Esophagus muscularis mucosa (tissue), 4 donors: ENCODE results near the gene RBM28. TPM values are rescaled to one million over a fixed set of nuclear protein-coding genes. Genes with fewer than 3 reads are reported as not detected.
A peak's percentile ranks its signal among the peaks of the same experiment; 100 is the strongest.
"Not testable (repeated sequence)": the region's sequence is repeated elsewhere in the genome, so short reads cannot be mapped to it uniquely, and the experiment has no call there.

ENCODE experiments used
- DNase-seq: peaks from one replicate; pipeline ENCODE4 v3.0.0-alpha.2; 2017; ENCODE audit errors: extremely low spot score
- H3K27ac ChIP-seq, 4 donors: fragments of 200-600 bp; sonication (generic); replicated peaks in 1 of 4; 1 replicate in 3 of 4; 2 replicates in 1 of 4; pipeline ENCODE4 v1.5.1; 2016 to 2019; ENCODE audit warnings: mild to moderate bottlenecking in 1 of 4
- H3K27me3 ChIP-seq, 4 donors: fragments of 200-600 bp; sonication (generic); one replicate each; pipeline versions ENCODE4 v1.5.1 to v1.6.0; 2016 to 2019
- H3K36me3 ChIP-seq, 4 donors: fragments of 200-600 bp; sonication (generic); one replicate each; pipeline ENCODE4 v1.5.1; 2016 to 2019
- H3K4me1 ChIP-seq, 4 donors: fragments of 200-600 bp; sonication (generic); one replicate each; pipeline ENCODE4 v1.5.1; 2016 to 2019
- H3K4me3 ChIP-seq, 4 donors: fragments of 200-600 bp; sonication (generic); 1 replicate in 2 of 4; 2 replicates in 2 of 4; pipeline ENCODE4 v1.5.1; 2016 to 2019; ENCODE audit warnings: mild to moderate bottlenecking in 4 of 4, moderate library complexity in 1 of 4
- H3K9me3 ChIP-seq, 4 donors: fragments of 200-600 bp; sonication (generic); 1 replicate in 3 of 4; 2 replicates in 1 of 4; pipeline ENCODE4 v1.5.1; 2016 to 2019
- CTCF ChIP-seq, 3 experiments: fragments of 200-600 bp in 2 of 3; fragments of 450-650 bp in 1 of 3; sonication (generic) in 2 of 3; IDR thresholded peaks; one replicate each; pipeline ENCODE4 v1.5.1; 2017 to 2019; ENCODE audit warnings: antibody characterized with exemption in 3 of 3, mild to moderate bottlenecking in 2 of 3, moderate library complexity in 1 of 3
- EP300 ChIP-seq: sonication (generic); formaldehyde crosslinking; IDR thresholded peaks from one replicate; pipeline ENCODE4 v1.6.1; 2017; ENCODE audit warnings: antibody characterized with exemption
- POLR2A ChIP-seq: fragments of 450-650 bp; IDR thresholded peaks from one replicate; pipeline ENCODE4 v1.6.1; 2017; ENCODE audit warnings: antibody characterized with exemption, moderate library complexity, mild to moderate bottlenecking, low read depth
- POLR2AphosphoS5 ChIP-seq, 2 donors: sonication (generic); formaldehyde crosslinking; IDR thresholded peaks; one replicate each; pipeline ENCODE4 v1.6.1; 2017; ENCODE audit warnings: antibody characterized with exemption in 2 of 2
- WGBS: methylation state at CpG from one replicate; pipeline ENCODE4 v1.1.5; 2018; 5-methylcytosine and 5-hydroxymethylcytosine counted together
- intact Hi-C: fragments of 100-400 bp; cut with DNase I; formaldehyde crosslinking; loops from one replicate; pipeline ENCODE4 v1.15.1; 2023
- total RNA-seq, 4 donors: library from RNA; depleted of rRNA; stranded (reverse); fragments of >200 nt; gene quantifications; one replicate each; pipeline versions ENCODE4 v1.1.0 to v1.2.1, GENCODE V29; 2016

RBM28 gene
- total RNA-seq, 4 donors from 2014 or later: 13.3 to 16.6 (median 15.0) TPM

- WGBS: 86% methylated on average over 2 of the region's 2 CpGs
- TF ChIP-seq POLR2A: no peak
- no peak for TF ChIP-seq CTCF (IDR thresholded peaks at IDR 0.05)
- no peak for TF ChIP-seq POLR2AphosphoS5 (IDR thresholded peaks at IDR 0.05)
- TF ChIP-seq EP300: no peak
Observed at GRCh38 chr7:128303133-128303532, 40.6 kb downstream of the RBM28 start.

GRCh38 chr7:128302139-128302538, 41.6 kb downstream of the RBM28 start:
- Histone ChIP-seq H3K27me3 (no peaks in the 10 kb centered on the region), H3K27ac (no peak overlapping the region), H3K4me1 (no peaks in the 10 kb centered on the region), H3K9me3 (no peaks in the 10 kb centered on the region), H3K36me3 (peaks cover 10 to 64% (median 30%) of the 10 kb centered on the region in 4 donors), H3K4me3 (no peak overlapping the region)
- no peak for TF ChIP-seq EP300
- TF ChIP-seq CTCF (IDR thresholded peaks at IDR 0.05): no peak
- no peak for TF ChIP-seq POLR2A
- TF ChIP-seq POLR2AphosphoS5 (IDR thresholded peaks at IDR 0.05): no peak
- WGBS: 37% methylated on average over 10 of the region's 10 CpGs
- no peak for DNase-seq
- intact Hi-C loops: no loop called here

More at GRCh38 chr7:128303133-128303532, 40.6 kb downstream of the RBM28 start:
- Histone ChIP-seq H3K4me3 (no peak overlapping the region), H3K27ac (no peak overlapping the region), H3K4me1 (no peaks in the 10 kb centered on the region), H3K27me3 (no peaks in the 10 kb centered on the region), H3K9me3 (no peaks in the 10 kb centered on the region), H3K36me3 (peaks cover 11 to 74% (median 40%) of the 10 kb centered on the region in 4 donors)
- intact Hi-C loops: no loop called here
- no peak for DNase-seq

GRCh38 chr7:128299109-128299607, 44.5 kb downstream of the RBM28 start:
- TF ChIP-seq POLR2A: no peak
- TF ChIP-seq EP300: no peak
- TF ChIP-seq POLR2AphosphoS5 (IDR thresholded peaks at IDR 0.05): no peak
- Histone ChIP-seq H3K27ac (no peak overlapping the region), H3K9me3 (no peaks in the 10 kb centered on the region), H3K4me1 (no peaks in the 10 kb centered on the region), H3K4me3 (no peak overlapping the region), H3K27me3 (no peaks in the 10 kb centered on the region), H3K36me3 (peaks cover 0 to 36% (median 7%) of the 10 kb centered on the region in 4 donors)
- 68% methylated on average over 7 of the region's 7 CpGs for WGBS
- DNase-seq: no peak
- intact Hi-C loops: no loop called here

- H3K27me3 ChIP-seq, DNase-seq, H3K4me3 ChIP-seq, H3K9me3 ChIP-seq, H3K4me1 ChIP-seq, H3K27ac ChIP-seq, intact Hi-C loops: not testable (repeated sequence)
- H3K36me3 ChIP-seq: peaks cover 0 to 25% (median under 1%) of the 10 kb centered on the region in 4 donors
- 88% methylated on average over 7 of the region's 7 CpGs for WGBS
Observed at GRCh38 chr7:128298004-128298403, 45.7 kb downstream of the RBM28 start.

GRCh38 chr7:128287556-128287955, 56.2 kb downstream of the RBM28 start:
- Histone ChIP-seq H3K4me1 (no peaks in the 10 kb centered on the region), H3K27ac (no peak overlapping the region), H3K27me3 (no peaks in the 10 kb centered on the region), H3K9me3 (no peaks in the 10 kb centered on the region), H3K36me3 (peaks cover 0 to 22% (median 5%) of the 10 kb centered on the region in 4 donors), H3K4me3 (no peak overlapping the region)
- intact Hi-C loops: no loop called here
- TF ChIP-seq POLR2A (no peak), POLR2AphosphoS5 (IDR thresholded peaks at IDR 0.05) (no peak), CTCF (IDR thresholded peaks at IDR 0.05) (no peak), EP300 (no peak)
- DNase-seq: no peak
- 91% methylated on average over 4 of the region's 4 CpGs for WGBS

- Histone ChIP-seq H3K27me3 (no peaks in the 10 kb centered on the region), H3K9me3 (peaks cover 0 to 14% (median 9%) of the 10 kb centered on the region in 4 donors), H3K4me3 (no peak overlapping the region), H3K4me1 (no peaks in the 10 kb centered on the region), H3K27ac (no peak overlapping the region), H3K36me3 (peaks cover 0 to 36% (median 3%) of the 10 kb centered on the region in 4 donors)
- intact Hi-C loops: no loop called here
- TF ChIP-seq EP300 (no peak), POLR2AphosphoS5 (IDR thresholded peaks at IDR 0.05) (no peak)
- DNase-seq: peak; percentile 57
- 84% methylated on average over 7 of the region's 7 CpGs for WGBS
Observed at GRCh38 chr7:128284102-128284501, 59.6 kb downstream of the RBM28 start.
